GM21447 (cell line): ENCODE measurements around the gene CTSK.
"Not testable (repeated sequence)": the region's sequence is repeated elsewhere in the genome, so short reads cannot be mapped to it uniquely, and the experiment has no call there.

Source experiments
- ATAC-seq: cut with Tn5 transposase; IDR thresholded peaks from one replicate; pipeline ENCODE4 v1.9.1; 2021; ENCODE audit not compliant: unreplicated experiment

Gene CTSK

GRCh38 chr1:150808121-150808520 lies at the start of gene CTSK:
Gene CTSK, minus strand, starts transcription at chr1:150808260. Its CDS starts 1,455 bp downstream, at chr1:150806805.
- ATAC-seq, result no peak

DNA sequence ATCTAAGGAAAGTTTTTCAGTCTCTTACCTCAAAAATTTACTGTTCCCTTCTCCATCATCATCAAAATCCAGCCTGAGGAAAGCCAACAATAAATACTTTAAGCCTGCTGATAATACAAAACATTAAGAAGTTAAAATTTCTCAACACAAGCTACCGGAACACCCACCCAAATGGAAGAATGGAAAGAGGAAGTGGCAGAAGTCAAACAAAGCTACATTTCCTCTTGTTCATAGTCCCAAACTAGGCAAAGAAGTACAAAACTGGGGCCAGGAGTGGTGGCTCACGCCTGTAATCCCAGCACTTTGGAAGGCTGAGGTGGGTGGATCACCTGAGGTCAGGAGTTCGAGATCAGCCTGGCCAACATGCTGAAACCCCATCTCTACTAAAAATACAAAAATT lies 44.7 kb upstream of the CTSK start:
- ATAC-seq, result not testable (repeated sequence)

- ATAC-seq, result not testable (repeated sequence)
These were observed 42.8 kb upstream of the CTSK start for GRCh38 chr1:150850801-150851362.

DNA sequence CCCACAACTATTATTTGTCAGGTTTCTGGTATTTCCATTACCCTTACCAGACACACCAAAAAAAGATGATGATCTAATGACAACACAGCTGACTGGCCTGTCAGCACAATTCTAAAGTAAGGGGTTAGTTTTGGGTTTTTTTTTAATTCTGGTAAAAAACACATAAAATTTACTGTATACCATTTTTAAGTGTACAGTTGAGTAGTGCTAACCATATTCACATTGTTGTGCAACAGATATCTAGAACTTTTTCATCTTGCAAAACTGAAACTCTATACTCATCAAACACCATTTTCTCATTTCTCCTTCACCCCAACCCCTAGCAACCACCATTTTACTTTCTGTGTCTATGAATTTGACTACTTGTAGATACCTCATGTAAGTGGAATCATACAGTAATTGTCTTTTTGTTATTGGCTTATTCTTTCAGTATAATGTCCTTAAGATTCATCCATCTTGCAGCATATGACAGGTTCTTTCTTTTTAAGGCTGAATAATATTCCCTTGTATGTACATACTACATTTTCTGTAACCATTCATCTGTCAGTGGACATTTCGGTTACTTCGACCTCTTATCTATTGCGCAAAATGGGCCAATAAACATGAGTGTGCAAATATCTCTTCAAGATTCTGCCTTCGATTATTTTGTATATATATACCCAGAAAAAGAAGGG lies 38.5 kb upstream of the CTSK start:
- ATAC-seq, result no peak

GRCh38 chr1:150843474-150843873 lies 35.4 kb upstream of the CTSK start:
- no peak for ATAC-seq

DNA sequence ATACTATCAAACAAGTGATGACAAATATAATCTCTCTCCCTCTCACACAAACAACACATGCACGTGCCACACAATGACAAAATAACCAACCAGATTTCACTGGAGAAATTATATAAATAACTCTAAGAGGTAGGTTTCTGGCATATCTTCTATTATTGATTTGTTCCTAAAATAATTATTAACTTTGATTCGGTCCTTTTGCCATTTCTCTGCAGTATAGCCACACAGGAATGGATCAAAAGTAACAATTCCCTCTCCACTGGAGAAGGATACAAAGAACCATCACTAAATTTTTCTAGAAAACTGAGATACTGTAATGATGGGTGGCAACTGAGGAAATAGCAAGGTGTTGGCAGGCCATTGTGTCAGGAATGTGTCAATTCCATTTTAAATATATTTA lies 34.9 kb upstream of the CTSK start:
- ATAC-seq, result no peak

DNA sequence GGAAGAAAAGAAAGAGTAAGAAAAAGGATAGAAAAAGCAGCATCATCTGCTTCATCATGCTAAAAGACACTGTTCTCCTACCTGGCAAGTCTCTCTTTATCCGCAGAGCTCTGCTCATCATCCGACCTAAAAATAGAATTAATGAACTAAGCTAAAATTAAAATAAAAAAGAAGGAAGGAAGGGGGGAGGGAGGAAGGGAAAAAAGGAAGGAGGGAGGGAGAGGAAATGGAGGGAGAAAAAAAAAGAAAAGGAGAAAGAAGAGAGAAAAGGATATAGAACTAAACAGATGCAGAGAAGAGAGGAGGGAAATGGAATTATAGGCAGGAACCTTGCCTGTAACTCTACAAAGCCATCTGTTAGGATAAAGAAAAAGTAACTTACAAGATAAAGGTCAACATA lies 34.3 kb upstream of the CTSK start:
- ATAC-seq, result no peak

GRCh38 chr1:150841626-150842025 lies 33.6 kb upstream of the CTSK start:
- no peak for ATAC-seq

DNA sequence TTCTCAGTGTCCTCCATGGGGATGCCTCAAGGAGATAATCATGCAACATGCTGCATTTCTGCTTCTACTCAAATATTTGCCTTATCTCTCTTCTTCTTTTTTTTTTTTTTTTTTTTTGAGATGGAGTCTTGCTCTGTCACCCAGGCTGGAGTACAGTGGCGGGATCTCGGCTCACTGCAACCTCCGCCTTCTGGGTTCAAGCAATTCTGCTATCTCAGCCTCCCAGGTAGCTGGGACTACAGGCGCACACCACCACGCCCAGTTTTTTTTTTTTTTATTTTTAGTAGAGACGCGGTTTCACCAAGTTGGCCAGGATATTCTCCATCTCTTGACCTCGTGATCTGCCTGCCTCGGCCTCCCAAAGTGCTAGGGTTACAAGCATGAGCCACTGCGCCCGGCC lies 32.8 kb upstream of the CTSK start:
- not testable (repeated sequence) for ATAC-seq

DNA sequence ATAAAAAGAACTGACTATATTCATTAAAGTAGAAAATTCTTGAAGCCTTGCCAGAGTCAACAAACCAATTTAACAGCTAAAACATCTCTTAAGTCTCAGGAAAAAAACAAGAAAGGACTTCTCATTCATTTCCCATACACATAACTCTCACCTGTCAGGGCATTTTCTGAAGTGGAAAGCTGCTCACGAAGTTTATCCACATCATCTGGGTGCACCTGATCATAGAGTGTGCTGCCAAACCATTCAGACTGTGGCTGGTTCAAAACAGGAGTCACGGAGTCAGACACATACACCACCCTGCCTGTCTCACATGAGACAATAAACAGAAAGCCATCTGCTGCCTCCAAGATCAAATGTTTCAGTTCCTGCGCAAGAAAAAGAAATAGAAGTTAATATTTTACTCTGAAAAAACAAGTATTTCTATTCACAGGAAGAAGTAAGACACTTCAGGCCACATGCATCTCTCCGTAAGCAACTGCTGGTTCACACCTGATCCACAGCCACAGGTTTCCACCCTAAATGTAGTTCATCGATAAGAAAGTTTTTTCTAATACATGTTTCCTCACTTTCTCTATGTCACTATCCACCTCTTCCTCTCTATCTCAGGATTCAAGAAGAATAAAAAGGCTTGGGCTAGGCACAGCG lies 28.2 kb upstream of the CTSK start:
- ATAC-seq, result peak; percentile 84

DNA sequence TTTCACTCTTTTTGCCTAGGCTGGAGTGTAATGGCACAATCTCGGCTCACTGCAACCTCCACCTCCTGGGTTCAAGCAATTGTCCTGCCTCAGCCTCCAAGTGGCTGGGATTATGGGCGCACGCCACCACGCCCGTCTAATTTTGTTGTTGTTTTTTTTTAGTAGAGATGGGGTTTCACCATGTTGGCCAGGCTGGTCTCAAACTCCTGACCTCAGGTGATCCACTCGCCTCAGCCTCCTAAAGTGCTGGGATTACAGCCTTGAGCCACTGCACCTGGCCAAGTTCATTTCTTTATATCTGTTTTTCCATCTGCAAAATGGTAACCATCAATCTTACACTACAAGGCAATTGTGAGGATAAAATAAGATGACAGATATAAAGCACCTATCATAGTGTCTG lies 25.9 kb upstream of the CTSK start:
- ATAC-seq, result not testable (repeated sequence)

GRCh38 chr1:150832597-150832996 lies 24.5 kb upstream of the CTSK start:
- ATAC-seq, result no peak

GRCh38 chr1:150829751-150830150 lies 21.7 kb upstream of the CTSK start:
- no peak for ATAC-seq

DNA sequence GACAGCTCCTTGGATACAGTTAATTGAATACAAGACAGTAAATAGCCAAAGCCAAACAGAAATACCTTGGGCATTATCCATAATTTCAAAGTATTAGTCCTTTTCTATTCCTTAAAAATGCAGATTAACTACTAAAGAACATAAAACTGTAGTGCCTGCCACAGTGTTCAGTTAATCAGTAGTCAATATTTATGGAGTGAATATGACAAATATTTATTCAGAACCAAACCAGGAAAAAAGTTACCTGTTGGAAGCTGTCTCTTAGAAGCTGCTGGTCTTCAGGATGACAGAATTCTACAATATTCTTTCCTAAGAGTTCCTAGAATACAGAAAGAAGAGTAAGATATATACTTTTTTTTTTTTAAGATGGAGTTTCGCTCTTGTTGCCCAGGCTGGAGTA lies 18.2 kb upstream of the CTSK start:
- ATAC-seq, result no peak

DNA sequence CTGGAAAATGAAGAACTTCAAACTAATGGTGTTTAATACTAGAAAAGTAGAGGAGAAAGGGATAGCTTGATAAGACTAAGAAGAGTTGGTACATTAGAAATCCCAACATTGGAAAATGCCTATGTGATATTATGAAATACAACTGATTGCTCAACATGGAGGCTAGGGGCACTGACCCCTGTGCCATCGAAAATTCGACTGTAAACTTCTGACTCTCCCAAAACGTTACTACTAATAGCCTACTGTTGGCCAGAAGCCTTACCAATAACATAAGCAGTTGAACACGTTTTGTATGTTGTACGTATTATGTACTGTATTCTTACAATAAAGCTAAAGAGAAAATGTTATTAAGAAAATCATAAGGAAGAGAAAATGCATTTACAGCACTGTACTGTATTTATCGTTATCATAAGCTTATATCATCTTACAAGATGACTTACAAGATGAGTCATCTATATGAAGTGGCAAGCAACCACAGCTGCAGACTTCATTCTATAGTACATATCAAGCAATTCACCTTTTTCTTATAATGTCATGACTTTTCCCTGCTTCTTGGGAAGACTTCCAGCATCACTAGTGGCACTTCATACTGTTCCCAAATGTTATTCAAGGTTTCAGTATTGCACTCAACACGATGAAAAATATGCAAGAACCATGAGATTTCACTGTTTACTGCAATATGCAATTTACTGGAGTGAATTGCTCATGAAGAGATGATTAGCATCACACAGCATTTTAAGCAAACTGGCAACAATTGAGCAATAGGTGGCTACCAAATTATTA lies 12.9 kb upstream of the CTSK start:
- no peak for ATAC-seq

- ATAC-seq, result no peak
These were observed 7.8 kb upstream of the CTSK start for GRCh38 chr1:150815871-150816270.

DNA sequence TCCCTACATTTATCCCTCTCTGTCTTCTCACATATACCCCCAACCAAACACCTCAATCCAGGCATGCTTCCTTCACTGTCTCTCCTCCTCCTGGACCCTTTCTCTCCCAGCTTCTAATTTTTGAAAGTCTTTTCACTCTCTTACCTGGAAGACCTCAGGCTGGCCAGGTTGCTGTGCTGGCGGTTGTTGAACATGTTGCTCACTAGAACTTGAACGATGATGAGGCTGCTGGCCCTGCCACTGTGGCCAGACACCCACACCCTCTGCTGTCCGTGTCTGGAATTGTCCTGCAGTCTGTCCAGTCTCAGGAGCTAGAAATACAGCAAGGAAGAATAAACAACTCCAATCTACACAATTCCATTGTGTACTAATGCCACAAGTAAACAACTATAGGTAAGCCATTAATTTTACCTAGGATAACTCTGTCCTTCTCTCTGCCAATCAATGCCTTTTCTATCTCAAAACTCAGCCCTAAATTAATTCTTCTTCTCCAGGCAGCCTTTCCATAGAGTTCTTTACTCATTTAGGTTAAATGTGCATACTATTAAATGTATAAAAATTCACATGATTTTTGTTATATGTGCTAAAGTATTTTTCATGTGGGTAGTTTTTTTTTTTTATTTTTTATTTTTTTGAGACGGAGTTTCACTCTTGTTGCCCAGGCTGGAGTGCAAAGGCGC lies 5.1 kb upstream of the CTSK start:
- ATAC-seq, result no peak

DNA sequence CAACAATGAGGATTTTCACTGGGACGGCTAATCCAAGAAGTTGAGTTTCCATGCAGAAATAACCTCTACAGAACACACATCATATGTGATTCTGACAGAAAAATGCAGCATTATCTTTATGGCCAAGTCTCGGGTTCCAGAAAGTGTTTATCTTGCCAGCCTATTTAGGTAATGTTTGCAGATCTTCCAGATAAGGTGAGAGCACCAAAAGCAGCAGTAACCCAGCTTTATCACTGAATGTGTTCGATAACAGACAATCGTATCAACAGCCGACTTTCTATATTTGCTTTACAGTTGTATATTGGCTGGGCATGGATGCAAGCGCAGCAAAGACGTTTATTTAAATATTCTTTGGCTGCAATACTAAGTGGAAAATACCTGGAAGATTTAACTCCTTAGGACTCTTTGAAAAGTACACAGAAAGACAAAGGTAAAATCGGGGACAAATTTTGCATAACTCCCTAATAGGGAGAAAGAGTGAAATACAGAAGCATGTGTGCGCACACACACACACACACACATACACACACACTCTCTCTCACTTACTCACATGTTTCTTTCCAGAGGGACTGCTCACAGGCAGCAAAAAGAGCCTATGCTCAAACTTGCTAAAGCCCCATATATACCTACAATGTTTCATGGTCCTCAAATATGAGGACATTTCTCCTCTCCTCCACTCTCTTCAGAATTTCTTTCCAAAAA lies 3.0 kb upstream of the CTSK start:
- ATAC-seq, result no peak

DNA sequence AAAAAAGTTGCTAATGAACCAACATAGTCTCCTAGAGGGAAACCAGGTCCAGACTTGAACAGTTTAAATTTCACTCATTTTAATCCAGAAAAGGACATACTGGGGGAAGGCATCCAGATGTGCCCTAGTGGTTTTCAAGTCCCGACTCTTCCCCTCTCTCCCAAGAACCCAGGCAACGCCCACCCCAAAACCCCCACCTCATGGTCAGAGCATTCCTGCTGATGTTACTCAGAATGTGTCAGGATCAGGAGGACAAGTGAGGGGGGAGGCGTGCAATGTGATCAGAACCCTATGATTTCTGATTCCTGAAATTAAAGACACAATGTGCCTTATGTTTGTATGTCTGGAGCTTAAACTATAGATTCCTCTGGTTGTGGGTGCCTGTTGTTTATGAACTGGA lies 1.6 kb upstream of the CTSK start:
- ATAC-seq, result no peak

- no peak for ATAC-seq
These were observed 786 bp upstream of the CTSK start for GRCh38 chr1:150808846-150809245.
